Panc1 (cell line): Measurements from ENCODE around the gene GADL1. TPM values are rescaled to one million over a fixed set of nuclear protein-coding genes. Genes with fewer than 3 reads are reported as not detected.

ENCODE experiments used
- ATAC-seq: fragments of 200-7000 bp; cut with Tn5 transposase; 2 replicates; pipeline ENCODE4 v1.9.1; 2020; ENCODE audit warnings: mild to moderate bottlenecking, moderate library complexity
- BruUV-seq: library from RNA; stranded (reverse); fragments of 400-500 nt; replicated peaks from 2 replicates; lab custom pipeline; 2021; lab: Mats Ljungman, UMichigan
- CTCF ChIA-PET: fragments of 300-600 bp; sonication (Branson Sonifier 250); formaldehyde crosslinking; loops from one replicate; lab custom pipeline; 2022; ENCODE audit warnings: antibody characterized with exemption; lab: Charles Lee
- POLR2A ChIA-PET: fragments of 300-600 bp; sonication (Branson Sonifier 250); formaldehyde crosslinking; loops from one replicate; lab custom pipeline; 2022; ENCODE audit warnings: antibody characterized with exemption; lab: Charles Lee
- DNase-seq: peaks from one replicate; pipeline ENCODE4 v3.0.0-alpha.2; 2010; ENCODE audit warnings: low read depth, low spot score
- H3K27ac ChIP-seq: 2 replicates; pipeline ENCODE4 v1.5.1; 2011; ENCODE audit warnings: mild to moderate bottlenecking, low read length, inconsistent platforms
- H3K27me3 ChIP-seq: fragments of 200-500 bp; sonication (Bioruptor generic); 2 replicates; pipeline ENCODE4 v1.6.0; 2014; ENCODE audit warnings: low read length, inconsistent platforms; ENCODE audit not compliant: control insufficient read depth, insufficient read depth
- H3K36me3 ChIP-seq: fragments of 200-500 bp; sonication (Bioruptor generic); 2 replicates; pipeline ENCODE4 v1.5.1; 2014; ENCODE audit warnings: inconsistent platforms, mild to moderate bottlenecking, low read length, moderate library complexity; ENCODE audit not compliant: control insufficient read depth, insufficient read depth
- H3K4me1 ChIP-seq: 2 replicates; pipeline ENCODE4 v1.5.1; 2011; ENCODE audit warnings: inconsistent platforms, mild to moderate bottlenecking, low read length, moderate library complexity; ENCODE audit not compliant: control insufficient read depth, insufficient read depth
- H3K4me3 ChIP-seq, 2 experiments: 2 replicates each; pipeline ENCODE4 v1.5.1; 2011 to 2012; ENCODE audit warnings: low read depth in 2 of 2, low read length in 2 of 2, mild to moderate bottlenecking in 2 of 2, inconsistent platforms in 1 of 2, moderate library complexity in 1 of 2
- H3K9me3 ChIP-seq: fragments of 200-500 bp; sonication (Bioruptor generic); 2 replicates; pipeline ENCODE4 v1.5.1; 2014; ENCODE audit warnings: low read depth, mild to moderate bottlenecking, inconsistent platforms, low read length, moderate library complexity; ENCODE audit not compliant: control insufficient read depth, insufficient read depth
- CTCF ChIP-seq: fragments of 450-650 bp; IDR thresholded peaks from 2 replicates; pipeline ENCODE4 v1.5.1; 2017; ENCODE audit warnings: mild to moderate bottlenecking
- POLR2AphosphoS5 ChIP-seq: IDR thresholded peaks from 2 replicates; pipeline ENCODE4 v1.6.1; 2012; ENCODE audit warnings: mild to moderate bottlenecking, low read depth, low read length, moderate library complexity
- REST ChIP-seq, 2 experiments: IDR thresholded peaks; 2 replicates each; pipeline ENCODE4 v1.6.1; 2011 to 2012; ENCODE audit warnings: low read depth in 2 of 2, control low read depth in 1 of 2, low read length in 1 of 2, mild to moderate bottlenecking in 1 of 2, moderate library complexity in 1 of 2; ENCODE audit not compliant: insufficient read depth in 1 of 2
- SIN3A ChIP-seq: IDR thresholded peaks from 2 replicates; pipeline ENCODE4 v1.6.1; 2012; ENCODE audit warnings: low read depth, mild to moderate bottlenecking, low read length, moderate library complexity, borderline replicate concordance; ENCODE audit not compliant: insufficient read depth
- TCF7L2 ChIP-seq: IDR thresholded peaks from 2 replicates; pipeline ENCODE4 v1.6.1; 2011; ENCODE audit warnings: mild to moderate bottlenecking, low read depth, low read length, inconsistent platforms
- in situ Hi-C: cut with HindIII; loops from 2 replicates; pipeline ENCODE4 v1.10.0; 2016; ENCODE audit warnings: low sequenced_read_pairs, low pct_unique_long_range_greater_than_20kb
- intact Hi-C: fragments of 100-400 bp; cut with micrococcal nuclease; formaldehyde crosslinking; loops from one replicate; pipeline ENCODE4 v1.10.0; 2022; ENCODE audit not compliant: unreplicated experiment
- total RNA-seq: library from RNA; stranded (reverse); gene quantifications from one replicate; pipeline ENCODE4 v1.2.1, GENCODE V29; 2021; ENCODE audit not compliant: unreplicated experiment

Gene GADL1
- total RNA-seq, 1 experiment from 2014 or later: not detected

- Histone ChIP-seq H3K4me3 (no peak overlapping the region), H3K27me3 (no peaks in the 10 kb centered on the region), H3K4me1 (no peaks in the 10 kb centered on the region), H3K9me3 (no peaks in the 10 kb centered on the region), H3K36me3 (no peaks in the 10 kb centered on the region), H3K27ac (no peak overlapping the region)
- no TSS peak for BruUV-seq
- ATAC-seq (no peak), DNase-seq (no peak)
- ChIA-PET CTCF (interaction anchor here (0.6 kb wide), 1 partner anchor 11 kb away, joined by 3 read pairs; no protein-coding TSS in a partner anchor), POLR2A (no interaction called here)
- no peak for TF ChIP-seq SIN3A
- TF ChIP-seq TCF7L2: no peak
- no peak for TF ChIP-seq REST (IDR thresholded peaks at IDR 0.05; ENCODE audit: insufficient read depth in 1 of 2, low read depth in 2 of 2, low read length in 1 of 2)
- intact Hi-C loops (no loop called here), in situ Hi-C loops (no loop called here)
Measured at GRCh38 chr3:30864132-30864531, 30.3 kb downstream of the GADL1 start.

- Histone ChIP-seq H3K27me3 (no peaks in the 10 kb centered on the region), H3K36me3 (no peaks in the 10 kb centered on the region), H3K4me1 (no peaks in the 10 kb centered on the region), H3K4me3 (no peak overlapping the region), H3K9me3 (no peaks in the 10 kb centered on the region), H3K27ac (no peak overlapping the region)
- intact Hi-C loops (no loop called here), in situ Hi-C loops (no loop called here)
- no TSS peak for BruUV-seq
- ATAC-seq (no peak), DNase-seq (no peak)
- POLR2A ChIA-PET: no interaction called here
- CTCF ChIA-PET: no interaction called here
- TF ChIP-seq SIN3A: no peak
- TF ChIP-seq POLR2AphosphoS5: no peak
- TF ChIP-seq TCF7L2: no peak
- TF ChIP-seq CTCF: no peak
- TF ChIP-seq REST (IDR thresholded peaks at IDR 0.05; ENCODE audit: insufficient read depth in 1 of 2, low read depth in 2 of 2, low read length in 1 of 2): no peak
Measured at GRCh38 chr3:30862004-30862403, 32.5 kb downstream of the GADL1 start.
